Neural cell (in vitro differentiated cells): Measurements from ENCODE around the gene JUND. TPM values are rescaled to one million over a fixed set of nuclear protein-coding genes. Genes with fewer than 3 reads are reported as not detected.

ENCODE experiments used
- H2AFZ ChIP-seq: fragments of 200-600, 300-800 bp; sonication (generic), shearing (Covaris generic); 2 replicates; pipeline ENCODE4 v1.6.0; 2014; ENCODE audit warnings: low read depth, mild to moderate bottlenecking, antibody characterized with exemption, low read length, moderate library complexity
- H3F3A ChIP-seq: fragments of 200-600 bp; shearing (Covaris generic); 2 replicates; pipeline ENCODE4 v1.6.1; 2016; ENCODE audit warnings: mild to moderate bottlenecking, moderate library complexity, mixed read lengths, antibody characterized with exemption, low read length; ENCODE audit not compliant: insufficient read depth, poor library complexity, severe bottlenecking
- H3K27ac ChIP-seq: fragments of 200-600, 300-800 bp; sonication (generic), shearing (Covaris generic); 2 replicates; pipeline ENCODE4 v1.5.1; 2014; ENCODE audit warnings: mild to moderate bottlenecking, low read length, moderate library complexity
- H3K27me3 ChIP-seq: fragments of 300-800, 200-600 bp; sonication (generic), shearing (Covaris generic); 2 replicates; pipeline ENCODE4 v1.6.0; 2014; ENCODE audit warnings: mild to moderate bottlenecking, low read depth, low read length, moderate library complexity; ENCODE audit not compliant: insufficient read depth
- H3K36me3 ChIP-seq: fragments of 300-800, 200-600 bp; sonication (generic), shearing (Covaris generic); 2 replicates; pipeline ENCODE4 v1.5.1; 2014; ENCODE audit warnings: mild to moderate bottlenecking, antibody characterized with exemption, low read length, moderate library complexity; ENCODE audit not compliant: insufficient read depth
- H3K4me2 ChIP-seq: fragments of 300-800, 200-600 bp; sonication (generic), shearing (Covaris generic); 2 replicates; pipeline ENCODE4 v1.6.0; 2014; ENCODE audit warnings: mild to moderate bottlenecking, low read length
- H3K4me3 ChIP-seq: fragments of 300-800, 200-600 bp; sonication (generic), shearing (Covaris generic); 2 replicates; pipeline ENCODE4 v1.5.1; 2014; ENCODE audit warnings: mild to moderate bottlenecking, low read length, moderate library complexity
- H3K79me2 ChIP-seq: fragments of 200-600 bp; shearing (Covaris generic); replicated peaks from 2 replicates; pipeline ENCODE4 v1.6.0; 2014; ENCODE audit warnings: mild to moderate bottlenecking, low read length, moderate library complexity; ENCODE audit not compliant: insufficient read depth
- H3K9ac ChIP-seq: fragments of 300-800, 200-600 bp; sonication (generic), shearing (Covaris generic); 2 replicates; pipeline ENCODE4 v1.6.1; 2016; ENCODE audit warnings: mild to moderate bottlenecking, low read length, mixed read lengths
- H3K9me2 ChIP-seq: fragments of 200-600 bp; shearing (Covaris generic); 2 replicates; pipeline ENCODE4 v1.6.1; 2016; ENCODE audit warnings: mild to moderate bottlenecking, low read length, mixed read lengths; ENCODE audit not compliant: insufficient read depth
- H3K9me3 ChIP-seq: fragments of 200-600, 300-800 bp; sonication (generic), shearing (Covaris generic); 2 replicates; pipeline ENCODE4 v1.6.1; 2016; ENCODE audit warnings: mild to moderate bottlenecking, mixed run types, low read length, moderate library complexity, mixed read lengths
- H4K20me1 ChIP-seq: fragments of 200-600 bp; shearing (Covaris generic); 2 replicates; pipeline ENCODE4 v1.6.1; 2016; ENCODE audit warnings: mild to moderate bottlenecking, mixed run types; ENCODE audit not compliant: insufficient read depth
- CTCF ChIP-seq: fragments of 450-650 bp; IDR thresholded peaks from 2 replicates; pipeline ENCODE4 v1.5.1; 2014; ENCODE audit warnings: antibody characterized with exemption, mild to moderate bottlenecking, moderate library complexity; ENCODE audit not compliant: poor library complexity, severe bottlenecking
- EP300 ChIP-seq: fragments of 450-650 bp; conservative IDR thresholded peaks from 2 replicates; pipeline ENCODE4 v1.6.1; 2014; ENCODE audit warnings: antibody characterized with exemption, mild to moderate bottlenecking, moderate library complexity; ENCODE audit not compliant: poor library complexity, severe bottlenecking
- EZH2 ChIP-seq: fragments of 200-600, 300-800 bp; shearing (Covaris generic), sonication (generic); IDR thresholded peaks from 2 replicates; pipeline ENCODE4 v1.6.1; 2014; ENCODE audit warnings: antibody characterized with exemption, low read length, borderline replicate concordance, mild to moderate bottlenecking; ENCODE audit not compliant: insufficient read depth, poor library complexity, severe bottlenecking
- MXI1 ChIP-seq: fragments of 450-650 bp; conservative IDR thresholded peaks from 2 replicates; pipeline ENCODE4 v1.6.1; 2014; ENCODE audit warnings: antibody characterized with exemption, mild to moderate bottlenecking; ENCODE audit not compliant: poor library complexity, severe bottlenecking
- POLR2AphosphoS5 ChIP-seq: IDR thresholded peaks from 2 replicates; pipeline ENCODE4 v1.6.1; 2012
- RAD21 ChIP-seq: fragments of 450-650 bp; conservative IDR thresholded peaks from 2 replicates; pipeline ENCODE4 v1.6.1; 2014; ENCODE audit warnings: antibody characterized with exemption, mild to moderate bottlenecking, moderate library complexity
- REST ChIP-seq: IDR thresholded peaks from 2 replicates; pipeline ENCODE4 v1.6.1; 2012; ENCODE audit warnings: borderline replicate concordance
- SMC3 ChIP-seq: fragments of 450-650 bp; conservative IDR thresholded peaks from 2 replicates; pipeline ENCODE4 v1.6.1; 2014; ENCODE audit warnings: antibody characterized with exemption, mild to moderate bottlenecking, moderate library complexity; ENCODE audit not compliant: poor library complexity
- TAF1 ChIP-seq: IDR thresholded peaks from 2 replicates; pipeline ENCODE4 v1.6.1; 2012; ENCODE audit warnings: low read depth
- polyA plus RNA-seq: library from polyadenylated mRNA; depleted of rRNA; stranded (reverse); fragments of >200 nt; gene quantifications from 2 replicates; pipeline ENCODE4 v1.2.3, GENCODE V29; 2014

JUND gene
- polyA plus RNA-seq, 1 donor from 2014 or later: 94.9 TPM

GRCh38 chr19:18322318-18322758 is 40.9 kb upstream of the JUND start:
- H2AFZ ChIP-seq: peak overlapping the region; percentile 40

GRCh38 chr19:18321734-18322102 is 40.3 kb upstream of the JUND start:
- no peak overlapping the region for H2AFZ ChIP-seq
- H3K27me3 ChIP-seq: no peaks in the 10 kb centered on the region
- H3K9ac ChIP-seq: peak overlapping the region; percentile 75
- H3K79me2 ChIP-seq: peaks cover 17% of the 10 kb centered on the region
- H3K4me2 ChIP-seq: peak overlapping the region; percentile 97
- no peaks in the 10 kb centered on the region for H3K9me2 ChIP-seq
- no peaks in the 10 kb centered on the region for H3K9me3 ChIP-seq
- H3K27ac ChIP-seq: peak overlapping the region; percentile 76
- no peaks in the 10 kb centered on the region for H3K36me3 ChIP-seq
- H4K20me1 ChIP-seq: no peaks in the 10 kb centered on the region
- H3F3A ChIP-seq: no peaks in the 10 kb centered on the region
- TF ChIP-seq REST (no peak), RAD21 (no peak), MXI1 (no peak), POLR2AphosphoS5 (no peak), SMC3 (no peak), EZH2 (no peak), CTCF (no peak), EP300 (no peak), TAF1 (no peak)
- H3K4me3 ChIP-seq: peak overlapping the region; percentile 91

More at GRCh38 chr19:18322318-18322758, 40.9 kb upstream of the JUND start:
- Histone ChIP-seq H3K9me2 (no peaks in the 10 kb centered on the region), H3F3A (no peaks in the 10 kb centered on the region), H3K36me3 (no peaks in the 10 kb centered on the region), H3K9ac (peak overlapping the region; percentile 75), H3K27ac (peak overlapping the region; percentile 76), H3K4me3 (peak overlapping the region; percentile 91), H3K9me3 (no peaks in the 10 kb centered on the region), H4K20me1 (no peaks in the 10 kb centered on the region), H3K79me2 (peaks cover 17% of the 10 kb centered on the region), H3K27me3 (no peaks in the 10 kb centered on the region), H3K4me2 (peak overlapping the region; percentile 97)
- TF ChIP-seq RAD21 (no peak), CTCF (peak; percentile 28), MXI1 (no peak), EZH2 (no peak)
